GM19351 (cell line): ENCODE data around the gene SEMA4B.
A peak's percentile ranks its signal among the peaks of the same experiment; 100 is the strongest.
"Not testable (repeated sequence)": the region's sequence is repeated elsewhere in the genome, so short reads cannot be mapped to it uniquely, and the experiment has no call there.

Experiments
- ATAC-seq: cut with Tn5 transposase; IDR thresholded peaks from one replicate; pipeline ENCODE4 v1.9.1; 2021; ENCODE audit warnings: mild to moderate bottlenecking, moderate library complexity; ENCODE audit not compliant: unreplicated experiment

The SEMA4B gene, protein sequence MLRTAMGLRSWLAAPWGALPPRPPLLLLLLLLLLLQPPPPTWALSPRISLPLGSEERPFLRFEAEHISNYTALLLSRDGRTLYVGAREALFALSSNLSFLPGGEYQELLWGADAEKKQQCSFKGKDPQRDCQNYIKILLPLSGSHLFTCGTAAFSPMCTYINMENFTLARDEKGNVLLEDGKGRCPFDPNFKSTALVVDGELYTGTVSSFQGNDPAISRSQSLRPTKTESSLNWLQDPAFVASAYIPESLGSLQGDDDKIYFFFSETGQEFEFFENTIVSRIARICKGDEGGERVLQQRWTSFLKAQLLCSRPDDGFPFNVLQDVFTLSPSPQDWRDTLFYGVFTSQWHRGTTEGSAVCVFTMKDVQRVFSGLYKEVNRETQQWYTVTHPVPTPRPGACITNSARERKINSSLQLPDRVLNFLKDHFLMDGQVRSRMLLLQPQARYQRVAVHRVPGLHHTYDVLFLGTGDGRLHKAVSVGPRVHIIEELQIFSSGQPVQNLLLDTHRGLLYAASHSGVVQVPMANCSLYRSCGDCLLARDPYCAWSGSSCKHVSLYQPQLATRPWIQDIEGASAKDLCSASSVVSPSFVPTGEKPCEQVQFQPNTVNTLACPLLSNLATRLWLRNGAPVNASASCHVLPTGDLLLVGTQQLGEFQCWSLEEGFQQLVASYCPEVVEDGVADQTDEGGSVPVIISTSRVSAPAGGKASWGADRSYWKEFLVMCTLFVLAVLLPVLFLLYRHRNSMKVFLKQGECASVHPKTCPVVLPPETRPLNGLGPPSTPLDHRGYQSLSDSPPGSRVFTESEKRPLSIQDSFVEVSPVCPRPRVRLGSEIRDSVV

DNA sequence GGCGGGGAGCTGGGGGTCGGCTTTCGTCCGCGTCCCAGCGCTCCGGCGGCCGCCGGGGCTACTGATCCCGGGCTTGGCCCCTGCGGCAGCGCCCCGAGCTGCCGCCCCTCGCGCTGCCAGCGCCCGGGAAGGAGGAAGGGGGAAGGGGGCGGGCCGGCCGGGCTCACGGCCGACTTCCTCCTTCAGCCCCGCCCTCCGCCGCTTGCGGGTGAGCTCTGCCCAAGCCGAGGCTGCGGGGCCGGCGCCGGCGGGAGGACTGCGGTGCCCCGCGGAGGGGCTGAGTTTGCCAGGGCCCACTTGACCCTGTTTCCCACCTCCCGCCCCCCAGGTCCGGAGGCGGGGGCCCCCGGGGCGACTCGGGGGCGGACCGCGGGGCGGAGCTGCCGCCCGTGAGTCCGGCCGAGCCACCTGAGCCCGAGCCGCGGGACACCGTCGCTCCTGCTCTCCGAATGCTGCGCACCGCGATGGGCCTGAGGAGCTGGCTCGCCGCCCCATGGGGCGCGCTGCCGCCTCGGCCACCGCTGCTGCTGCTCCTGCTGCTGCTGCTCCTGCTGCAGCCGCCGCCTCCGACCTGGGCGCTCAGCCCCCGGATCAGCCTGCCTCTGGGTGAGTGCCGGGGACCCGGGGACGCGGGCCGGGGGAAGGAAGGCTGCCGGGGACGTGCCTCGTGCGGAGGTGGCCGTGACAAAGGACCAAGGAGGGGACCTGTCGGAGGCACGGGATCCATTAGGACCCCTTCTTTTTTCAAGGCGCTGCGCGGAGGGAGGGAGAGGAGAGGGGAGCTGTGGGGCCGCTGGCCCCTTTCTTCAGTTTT is at the start of gene SEMA4B:
SEMA4B (plus strand) TSS at position 201 of the 814 bp plus-strand sequence; CDS start at position 450, 249 bp downstream.
- ATAC-seq = peak; percentile 84

GRCh38 chr15:90151989-90152645 is 49.0 kb upstream of the SEMA4B start:
- ATAC-seq = no peak

DNA sequence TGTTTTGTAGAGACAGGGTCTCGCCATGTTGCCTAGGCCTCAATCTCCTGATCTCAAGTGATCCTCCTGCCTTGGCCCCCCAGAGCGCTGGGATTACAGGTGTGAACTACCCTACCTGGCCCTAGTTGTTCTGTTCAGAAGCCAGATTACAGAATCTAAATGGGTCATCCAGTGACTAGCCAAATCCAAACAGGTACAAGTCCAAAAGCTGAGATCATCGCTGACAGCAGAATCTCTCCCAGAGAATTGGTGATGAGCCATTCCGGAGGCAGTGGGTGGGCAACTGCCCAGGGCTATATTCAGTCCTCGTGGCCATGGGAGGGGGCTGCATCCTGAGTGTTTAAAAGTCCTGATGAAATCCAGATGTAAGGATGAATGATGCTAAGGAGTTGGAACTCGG is 47.5 kb upstream of the SEMA4B start:
- no peak for ATAC-seq

DNA sequence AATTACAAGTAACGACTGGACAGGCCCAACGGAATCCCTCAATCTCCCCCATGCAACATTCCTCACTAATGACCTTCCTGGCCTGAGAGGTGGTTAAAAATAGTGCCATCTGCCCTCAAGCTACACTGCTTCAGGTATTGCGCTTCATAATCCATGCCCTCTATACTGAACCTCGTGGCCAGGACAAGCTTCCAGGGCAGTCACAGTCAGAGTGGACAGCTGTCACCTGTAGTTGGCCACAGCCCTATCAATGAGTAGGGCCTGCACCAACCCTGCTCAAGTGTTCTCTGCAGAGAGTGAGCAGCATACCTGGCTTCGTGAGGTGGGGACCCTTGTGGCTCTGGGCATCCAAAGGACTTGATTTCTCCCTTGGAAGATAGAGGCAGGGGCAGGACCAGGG is 46.9 kb upstream of the SEMA4B start:
- no peak for ATAC-seq

DNA sequence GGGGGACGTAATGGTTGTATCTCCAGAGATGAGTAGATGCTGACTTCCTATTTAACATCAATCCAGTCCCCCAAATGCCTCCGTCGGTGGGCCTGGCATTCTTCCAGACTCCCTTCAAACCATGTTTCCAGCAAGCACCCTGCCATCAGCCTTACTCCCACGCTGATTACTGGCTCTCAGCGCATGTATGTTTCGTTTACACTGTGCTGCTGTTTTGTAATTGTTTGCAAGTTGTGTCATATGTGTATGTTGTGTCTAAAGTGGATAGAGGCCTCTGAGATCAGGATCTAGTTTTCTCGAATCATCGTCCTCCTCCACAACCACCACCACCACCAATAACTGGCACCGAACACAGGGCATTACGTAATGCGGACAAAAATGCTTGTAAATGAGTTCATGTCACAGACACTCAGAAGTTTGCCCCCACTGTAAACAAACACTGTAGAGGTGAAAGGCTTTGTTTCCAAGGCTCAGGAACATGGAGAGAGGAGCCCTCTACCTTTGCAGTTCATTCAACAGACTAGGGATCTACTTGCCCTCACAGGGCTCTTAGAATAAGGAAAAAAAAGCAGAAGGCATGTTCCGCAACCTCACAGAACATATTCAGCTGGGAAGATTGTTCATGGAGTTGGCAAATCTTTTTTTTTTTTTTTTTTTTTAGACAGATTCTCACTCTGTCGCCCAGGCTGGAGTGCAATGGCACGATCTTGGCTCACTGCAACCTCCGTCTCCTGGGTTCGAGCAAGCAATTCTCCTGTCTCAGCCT is 46.1 kb upstream of the SEMA4B start:
- ATAC-seq = no peak

DNA sequence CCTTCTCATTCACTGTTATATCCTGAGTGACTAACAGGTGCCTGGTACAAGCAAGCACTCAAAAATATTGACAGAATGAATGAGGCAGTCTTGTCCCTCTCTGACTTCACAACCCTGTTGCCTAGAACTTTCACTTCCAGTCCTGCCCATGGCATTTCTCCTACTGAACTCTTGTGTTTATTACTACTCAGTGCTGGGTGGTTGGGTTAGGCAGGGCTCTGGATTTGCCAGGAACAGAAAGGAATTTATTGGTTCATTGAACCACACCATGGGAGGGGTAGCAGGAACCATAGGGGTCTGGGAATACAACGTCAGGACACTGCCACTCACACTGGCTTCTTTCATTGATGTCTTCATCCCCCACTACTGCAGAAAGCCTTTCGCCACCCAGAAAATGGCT is 41.9 kb upstream of the SEMA4B start:
- no peak for ATAC-seq

GRCh38 chr15:90160781-90161727 is 40.1 kb upstream of the SEMA4B start:
- ATAC-seq = no peak

DNA sequence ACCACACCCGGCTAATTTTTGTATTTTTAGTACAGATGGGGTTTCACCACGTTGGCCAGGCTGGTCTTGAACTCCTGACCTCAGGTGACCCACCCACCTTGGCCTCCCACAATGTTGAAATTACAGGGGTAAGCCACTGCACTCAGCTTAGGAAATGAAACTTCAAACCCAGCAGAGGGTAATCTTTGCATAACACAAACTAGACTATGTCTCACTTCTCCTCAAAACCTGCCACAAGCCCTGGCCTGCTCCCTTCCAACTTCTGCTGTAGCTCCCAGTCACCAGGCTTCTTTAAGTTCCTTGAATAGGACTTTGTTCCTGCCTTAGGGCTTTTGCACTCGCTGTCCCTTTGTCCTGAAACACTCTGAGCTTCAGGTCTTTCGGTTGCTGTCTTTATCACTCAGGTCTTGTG is 39.2 kb upstream of the SEMA4B start:
- ATAC-seq = peak; percentile 73

- no peak for ATAC-seq
Observed at GRCh38 chr15:90162956-90163355, 38.2 kb upstream of the SEMA4B start.

DNA sequence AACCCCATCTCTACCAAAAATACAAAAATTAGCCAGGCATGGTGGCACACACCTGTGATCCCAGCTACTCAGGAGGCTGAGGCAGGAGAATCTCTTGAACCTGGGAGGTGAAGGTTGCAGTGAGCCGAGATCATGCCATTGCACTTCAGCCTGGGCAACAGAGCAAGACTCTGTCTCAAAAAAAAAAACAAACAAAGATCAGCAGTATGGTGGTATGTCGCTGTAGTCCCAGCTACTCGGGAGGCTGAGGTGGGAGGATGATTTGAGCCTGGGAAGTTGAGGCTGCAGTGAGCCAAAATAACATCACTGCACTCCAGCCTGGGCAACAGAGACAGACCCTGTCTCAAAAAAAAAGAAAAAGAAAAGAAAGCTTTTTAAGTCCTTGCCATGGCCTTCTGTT is 36.9 kb upstream of the SEMA4B start:
- ATAC-seq = not testable (repeated sequence)

DNA sequence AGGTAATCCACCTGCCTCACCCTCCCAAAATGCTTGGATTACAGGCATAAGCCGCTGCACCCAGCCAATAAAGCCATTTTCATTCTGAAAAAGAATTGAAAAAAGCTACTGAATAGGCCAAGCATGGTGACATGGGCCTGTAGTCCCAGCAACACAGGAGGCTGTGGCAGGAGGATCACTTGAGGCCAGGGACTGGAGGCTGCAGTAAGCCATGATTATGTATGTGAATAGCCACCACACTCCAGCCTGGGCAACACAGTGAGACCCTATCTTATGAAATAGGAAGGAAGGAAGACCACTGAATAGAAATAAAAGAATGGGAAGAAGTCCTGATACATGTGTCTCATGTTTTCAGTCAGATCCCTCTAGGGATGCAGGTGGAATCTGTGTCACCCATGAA is 36.0 kb upstream of the SEMA4B start:
- no peak for ATAC-seq

DNA sequence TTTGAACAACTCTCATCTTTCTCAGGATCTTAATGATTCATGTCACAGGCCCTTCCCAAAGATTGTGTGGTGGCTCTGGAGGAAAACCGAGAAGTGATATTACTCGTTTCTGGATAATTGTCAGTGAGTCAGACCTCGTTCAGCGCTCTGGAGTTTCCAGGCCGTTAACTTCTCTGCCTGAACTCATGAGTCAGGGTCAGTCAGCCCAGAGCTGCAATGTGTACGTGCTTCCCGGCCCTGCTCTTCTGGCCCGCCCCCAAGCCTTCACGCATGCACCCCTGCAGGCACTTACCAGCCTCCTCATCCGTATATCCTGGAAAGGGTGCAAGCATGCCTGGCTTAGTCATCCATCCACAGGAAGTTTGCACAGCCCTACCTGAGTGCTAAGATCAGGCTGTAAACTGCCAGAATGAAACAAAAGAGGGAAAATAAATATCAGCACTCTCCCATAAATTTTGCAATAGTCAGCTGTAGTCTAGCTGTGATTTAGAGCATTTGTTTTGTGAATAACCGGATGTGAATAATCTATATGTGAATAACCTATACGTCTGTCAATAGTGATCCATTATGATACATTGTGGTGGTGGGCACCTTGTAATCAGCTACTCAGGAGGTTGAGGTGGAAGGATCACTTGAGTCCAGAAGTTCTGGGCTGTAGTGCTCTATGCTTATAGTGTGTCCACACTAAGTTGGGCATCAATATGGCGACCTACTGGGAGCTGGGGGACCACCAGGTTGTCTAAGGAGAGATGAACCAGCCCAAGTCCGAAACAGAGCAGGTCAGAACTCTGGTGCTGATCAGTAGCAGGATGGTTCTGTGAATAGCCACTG is 35.3 kb upstream of the SEMA4B start:
- peak; percentile 60 for ATAC-seq

DNA sequence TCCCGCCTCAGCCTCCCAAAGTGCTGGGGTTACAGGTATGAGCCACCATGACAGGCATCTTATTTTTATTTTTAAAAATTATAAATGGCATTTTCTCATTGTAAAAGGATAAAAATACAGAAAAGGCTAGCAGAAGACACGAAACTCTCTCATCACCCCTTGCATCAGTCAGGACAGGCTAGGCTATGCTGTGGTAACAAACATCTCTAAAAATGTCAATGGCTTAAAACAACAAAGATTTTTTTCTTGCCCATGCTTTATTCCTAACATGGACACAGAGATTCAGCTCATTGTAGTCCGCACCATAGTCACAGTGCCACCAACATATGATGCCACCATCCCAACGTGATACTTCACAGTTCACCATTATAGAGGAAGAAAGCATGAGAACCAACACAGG is 34.0 kb upstream of the SEMA4B start:
- no peak for ATAC-seq

- ATAC-seq = no peak
Observed at GRCh38 chr15:90171623-90172022, 29.5 kb upstream of the SEMA4B start.

DNA sequence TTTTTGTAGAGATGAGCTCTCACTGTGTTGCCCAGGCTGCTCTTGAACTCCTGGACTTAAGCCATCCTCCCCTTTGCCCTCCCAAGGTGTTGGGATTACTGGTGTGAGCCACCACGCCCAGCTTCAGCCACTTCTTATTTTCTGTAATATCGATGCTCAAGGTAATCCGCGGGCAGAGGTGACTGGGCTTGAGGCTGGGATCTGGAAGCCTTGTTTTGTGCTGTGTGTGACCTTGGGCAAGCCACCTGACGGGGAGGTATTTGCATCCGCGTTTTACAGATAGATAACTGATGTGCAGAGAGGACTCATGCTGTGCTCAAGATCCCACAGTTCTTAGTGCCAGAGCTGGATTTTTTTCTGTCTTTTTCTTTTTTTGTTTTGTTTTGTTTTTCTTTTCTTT is 27.8 kb upstream of the SEMA4B start:
- no peak for ATAC-seq

DNA sequence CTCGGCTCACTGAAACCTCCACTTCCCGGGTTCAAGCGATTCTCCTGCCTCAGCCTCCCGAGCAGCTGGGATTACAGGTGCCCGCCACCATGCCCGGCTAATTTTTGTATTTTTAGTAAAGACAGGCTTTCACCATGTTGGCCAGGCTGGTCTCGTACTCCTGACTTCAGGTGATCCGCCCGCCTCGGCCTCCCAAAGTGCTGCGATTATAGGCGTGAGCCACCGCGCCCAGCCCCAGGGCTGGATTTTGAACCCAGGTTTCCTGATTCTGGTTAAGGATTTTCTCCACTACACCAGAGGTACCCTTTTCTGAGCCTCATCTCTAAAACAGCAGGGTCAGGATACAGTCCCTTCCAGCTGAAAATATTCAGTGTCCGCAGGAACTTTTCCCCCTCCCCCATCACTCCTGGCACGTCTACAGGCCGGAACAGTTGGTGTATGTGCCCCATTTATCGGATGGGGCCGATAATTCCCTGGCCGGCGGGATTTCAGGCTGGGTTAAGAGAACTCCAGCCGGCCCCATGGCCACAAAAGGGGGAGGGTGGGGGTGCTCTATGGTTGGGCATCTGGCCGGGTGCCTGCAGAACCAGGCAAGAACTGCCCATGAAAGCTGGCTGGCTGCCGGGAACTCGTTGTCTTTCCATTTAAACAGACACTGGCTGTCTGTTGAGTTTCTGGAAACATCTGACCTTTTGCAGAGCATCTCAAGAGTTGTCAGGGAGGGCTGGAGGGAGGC is 26.8 kb upstream of the SEMA4B start:
- ATAC-seq = no peak

DNA sequence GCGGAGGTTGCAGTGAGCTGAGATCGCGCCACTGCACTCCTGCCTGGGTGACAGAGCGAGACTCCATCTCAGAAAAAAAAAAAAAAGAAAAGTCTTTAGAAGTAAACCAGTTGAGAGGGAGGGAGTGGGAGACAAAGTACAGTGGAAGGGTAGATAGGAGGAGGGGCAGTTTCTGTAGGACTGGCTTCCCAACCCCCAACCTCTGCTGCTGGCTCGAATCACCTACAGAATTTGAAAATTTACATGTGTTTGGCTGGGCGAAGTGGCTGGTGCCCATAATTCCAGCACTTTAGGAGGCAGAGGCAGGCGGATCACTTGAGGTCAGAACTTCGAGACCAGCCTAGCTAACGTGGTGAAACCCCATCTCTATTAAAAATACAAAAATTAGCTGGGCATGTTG is 24.1 kb upstream of the SEMA4B start:
- no peak for ATAC-seq
